ENCODE results near the gene DHRS3. TPM values are rescaled to one million over a fixed set of nuclear protein-coding genes. Genes with fewer than 3 reads are reported as not detected.
"Not testable (repeated sequence)": the region's sequence is repeated elsewhere in the genome, so short reads cannot be mapped to it uniquely, and the experiment has no call there.

Gene DHRS3
- total RNA-seq, 4 donors from 2014 or later = 115 to 211 (median 186) TPM

DNA sequence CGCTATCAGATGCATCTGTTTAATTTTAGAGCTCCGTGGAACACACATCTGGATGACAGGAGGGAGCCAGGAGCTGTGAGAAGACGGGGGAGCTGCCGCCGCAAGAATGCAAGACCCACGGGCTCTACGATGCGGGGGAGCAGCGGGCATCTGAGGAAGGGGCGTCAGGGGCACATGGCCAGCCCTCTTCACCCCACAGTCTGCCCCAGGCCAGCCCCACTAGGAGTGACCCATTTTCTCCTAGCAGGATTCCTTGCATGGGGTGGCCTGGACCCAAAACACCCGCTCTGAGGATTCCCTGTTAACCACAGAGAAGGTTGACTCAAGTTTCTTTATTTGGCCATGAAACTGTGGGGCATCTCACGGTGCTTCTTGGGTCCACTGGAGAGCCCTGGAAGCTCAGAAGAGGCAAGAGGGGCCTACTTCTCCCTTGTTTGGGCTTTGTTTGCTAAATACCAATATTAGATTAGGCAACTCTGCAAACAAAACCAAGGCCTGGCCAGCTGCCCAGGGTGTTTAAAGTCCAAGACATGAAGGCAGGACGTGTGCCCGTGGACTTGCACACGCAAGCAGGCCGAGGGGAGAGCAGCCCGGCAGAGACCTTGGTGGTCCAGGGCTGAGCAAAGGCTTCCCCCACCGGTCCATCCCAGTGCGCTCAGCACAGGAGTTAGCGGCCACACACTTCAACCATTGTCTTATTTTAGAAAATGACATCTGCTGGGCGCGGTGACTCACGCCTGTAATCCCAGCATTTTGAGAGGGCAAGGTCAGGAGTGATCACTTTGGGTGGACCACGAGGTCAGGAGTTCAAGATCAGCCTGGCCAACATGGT, 89.8 kb downstream of the DHRS3 start:
- no peaks in the 10 kb centered on the region for H3K9me3 ChIP-seq
- peak overlapping the region in 1 of 4 donors; percentile 4 for H3K27ac ChIP-seq
- TF ChIP-seq EP300 (IDR thresholded peaks at IDR 0.05) (no peak), POLR2A (IDR thresholded peaks at IDR 0.05) (peak in 1 of 2 donors; percentile 4), POLR2AphosphoS5 (IDR thresholded peaks at IDR 0.05) (no peak), CTCF (IDR thresholded peaks at IDR 0.05) (no peak)
- 87% methylated on average over 4 of the region's 24 CpGs; no CpG with 5 or more reads in 1 of the 2 donors for WGBS, 2 donors (ENCODE audit: low coverage in 1 of 2)
- no peak for ATAC-seq
- H3K27me3 ChIP-seq = no peaks in the 10 kb centered on the region
- peaks cover 0 to 16% (median 6%) of the 10 kb centered on the region in 3 donors for H3K4me1 ChIP-seq
- no peak overlapping the region for H3K4me3 ChIP-seq
- no peaks in the 10 kb centered on the region for H3K36me3 ChIP-seq

DNA sequence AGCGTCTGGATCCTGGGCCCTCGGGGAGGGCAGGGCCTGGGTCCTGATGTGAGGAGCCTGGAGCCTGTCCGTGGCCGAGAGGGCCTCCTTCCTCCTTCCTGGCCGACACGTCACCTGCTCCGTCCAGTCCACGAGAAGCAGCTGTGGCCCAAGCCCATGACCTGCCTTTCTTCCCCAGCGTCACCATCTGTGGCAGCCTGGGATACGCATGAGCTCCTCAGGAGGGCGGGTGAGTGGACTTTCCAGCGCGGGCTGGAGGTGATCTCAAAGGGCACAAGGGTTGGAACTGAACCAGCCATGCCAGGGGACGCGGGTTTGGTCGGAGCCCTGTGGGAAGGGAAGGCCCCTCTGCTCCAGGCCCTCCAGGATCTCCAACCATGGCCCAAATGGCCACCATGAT, 90.4 kb downstream of the DHRS3 start:
- Histone ChIP-seq H3K4me3 (no peak overlapping the region), H3K4me1 (peaks cover 0 to 16% (median 6%) of the 10 kb centered on the region in 3 donors), H3K27me3 (no peaks in the 10 kb centered on the region), H3K27ac (no peak overlapping the region), H3K9me3 (no peaks in the 10 kb centered on the region), H3K36me3 (no peaks in the 10 kb centered on the region)
- no peak for ATAC-seq
- whole genome bisulfite sequencing, 2 donors (ENCODE audit: low coverage in 1 of 2) = 94% methylated on average over 4 of the region's 16 CpGs; no CpG with 5 or more reads in 1 of the 2 donors
- TF ChIP-seq EP300 (IDR thresholded peaks at IDR 0.05) (no peak), POLR2A (IDR thresholded peaks at IDR 0.05) (no peak), CTCF (IDR thresholded peaks at IDR 0.05) (no peak), POLR2AphosphoS5 (IDR thresholded peaks at IDR 0.05) (no peak)

- Histone ChIP-seq H3K27ac (peak overlapping the region in 1 of 4 donors; percentile 8), H3K4me1 (peaks cover 0 to 16% (median 6%) of the 10 kb centered on the region in 3 donors)
- ATAC-seq = peak; percentile 87
Measured at GRCh38 chr1:12525311-12526181, 92.5 kb downstream of the DHRS3 start.

GRCh38 chr1:12524266-12524665, 93.7 kb downstream of the DHRS3 start:
- no peak overlapping the region for H3K27ac ChIP-seq
- 91 to 100% methylated on average over 1 to 2 of the region's 2 CpGs for WGBS, 2 donors (ENCODE audit: low coverage in 1 of 2)
- H3K4me1 ChIP-seq = peaks cover 0 to 24% (median 10%) of the 10 kb centered on the region in 3 donors
- no peaks in the 10 kb centered on the region for H3K27me3 ChIP-seq
- no peaks in the 10 kb centered on the region for H3K36me3 ChIP-seq
- H3K4me3 ChIP-seq = no peak overlapping the region
- TF ChIP-seq EP300 (IDR thresholded peaks at IDR 0.05) (no peak), CTCF (IDR thresholded peaks at IDR 0.05) (no peak), POLR2AphosphoS5 (IDR thresholded peaks at IDR 0.05) (no peak), POLR2A (IDR thresholded peaks at IDR 0.05) (no peak)
- H3K9me3 ChIP-seq = no peaks in the 10 kb centered on the region
- no peak for ATAC-seq

More at GRCh38 chr1:12525311-12526181, 92.5 kb downstream of the DHRS3 start:
- TF ChIP-seq EP300 (IDR thresholded peaks at IDR 0.05) = no peak
- no peak for TF ChIP-seq CTCF (IDR thresholded peaks at IDR 0.05)
- peak; percentile 55 for TF ChIP-seq POLR2AphosphoS5 (IDR thresholded peaks at IDR 0.05)
- TF ChIP-seq POLR2A (IDR thresholded peaks at IDR 0.05) = no peak
- Histone ChIP-seq H3K27me3 (no peaks in the 10 kb centered on the region), H3K36me3 (no peaks in the 10 kb centered on the region), H3K9me3 (no peaks in the 10 kb centered on the region), H3K4me3 (no peak overlapping the region)
- WGBS, 2 donors (ENCODE audit: low coverage in 1 of 2) = 73 to 88% methylated on average over 4 to 8 of the region's 13 CpGs

- not testable (repeated sequence) for ATAC-seq, H3K36me3 ChIP-seq, H3K4me3 ChIP-seq, H3K9me3 ChIP-seq, H3K27me3 ChIP-seq, H3K27ac ChIP-seq
- H3K4me1 ChIP-seq = peaks cover 0 to 31% (median 14%) of the 10 kb centered on the region in 3 donors
- 96 to 98% methylated on average over 8 to 9 of the region's 9 CpGs for WGBS, 2 donors (ENCODE audit: low coverage in 1 of 2)
Measured at GRCh38 chr1:12522780-12523179, 95.2 kb downstream of the DHRS3 start.

Data from gastroesophageal sphincter (tissue), 4 donors.